GM10248 (cell line): ENCODE measurements around the gene SLC8A3.

Experiments used
- CTCF ChIA-PET: fragments of 300-600 bp; sonication (Branson Sonifier 250); formaldehyde crosslinking; extraction: SDS; loops from one replicate; lab custom pipeline; 2021; ENCODE audit warnings: antibody characterized with exemption; lab: Yijun Ruan, JAX
- POLR2A ChIA-PET: fragments of 350-650 bp; sonication (Branson Sonifier 250); formaldehyde crosslinking; extraction: SDS; loops from one replicate; lab custom pipeline; 2020; ENCODE audit warnings: antibody characterized with exemption; lab: Yijun Ruan, JAX
- DNase-seq: peaks from one replicate; pipeline ENCODE4 v3.0.0; 2012; ENCODE audit errors: extremely low spot score
- TF ChIP-seq, protein P1 (sequence below): IDR thresholded peaks from 2 replicates; pipeline ENCODE4 v1.5.1; 2012; ENCODE audit warnings: mild to moderate bottlenecking, low read depth; ENCODE audit errors: extremely low read depth, missing control alignments, control extremely low read depth

SLC8A3 gene

DNA sequence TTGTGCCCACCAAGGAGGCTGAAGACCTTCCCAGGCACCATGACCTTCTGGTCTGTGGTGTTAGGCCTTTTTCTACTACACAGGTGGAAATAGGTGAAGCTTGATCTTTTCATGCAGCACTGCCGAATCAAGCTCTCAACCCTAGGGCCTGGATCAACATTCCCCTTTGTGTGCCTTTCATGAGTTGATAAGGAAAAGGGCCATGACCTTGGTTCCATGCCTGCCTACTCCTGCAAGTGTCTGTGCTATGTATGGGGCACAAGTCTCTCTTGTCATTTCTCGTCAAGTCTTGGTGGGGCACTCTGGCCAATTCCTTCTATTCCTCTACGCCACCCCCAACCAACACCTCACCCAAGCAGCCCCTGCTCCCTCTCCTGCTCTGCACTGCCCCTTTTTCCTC is 154.5 kb downstream of the SLC8A3 start:
- DNase-seq, result no peak
- ChIA-PET CTCF (interaction anchor here (1.1 to 3.5 kb wide), 2 partner anchors 14 to 216 kb away, joined by 5 to 21 read pairs; no protein-coding TSS in a partner anchor), POLR2A (no interaction called here)
- TF ChIP-seq, protein P1, sequence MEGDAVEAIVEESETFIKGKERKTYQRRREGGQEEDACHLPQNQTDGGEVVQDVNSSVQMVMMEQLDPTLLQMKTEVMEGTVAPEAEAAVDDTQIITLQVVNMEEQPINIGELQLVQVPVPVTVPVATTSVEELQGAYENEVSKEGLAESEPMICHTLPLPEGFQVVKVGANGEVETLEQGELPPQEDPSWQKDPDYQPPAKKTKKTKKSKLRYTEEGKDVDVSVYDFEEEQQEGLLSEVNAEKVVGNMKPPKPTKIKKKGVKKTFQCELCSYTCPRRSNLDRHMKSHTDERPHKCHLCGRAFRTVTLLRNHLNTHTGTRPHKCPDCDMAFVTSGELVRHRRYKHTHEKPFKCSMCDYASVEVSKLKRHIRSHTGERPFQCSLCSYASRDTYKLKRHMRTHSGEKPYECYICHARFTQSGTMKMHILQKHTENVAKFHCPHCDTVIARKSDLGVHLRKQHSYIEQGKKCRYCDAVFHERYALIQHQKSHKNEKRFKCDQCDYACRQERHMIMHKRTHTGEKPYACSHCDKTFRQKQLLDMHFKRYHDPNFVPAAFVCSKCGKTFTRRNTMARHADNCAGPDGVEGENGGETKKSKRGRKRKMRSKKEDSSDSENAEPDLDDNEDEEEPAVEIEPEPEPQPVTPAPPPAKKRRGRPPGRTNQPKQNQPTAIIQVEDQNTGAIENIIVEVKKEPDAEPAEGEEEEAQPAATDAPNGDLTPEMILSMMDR, result no peak

DNA sequence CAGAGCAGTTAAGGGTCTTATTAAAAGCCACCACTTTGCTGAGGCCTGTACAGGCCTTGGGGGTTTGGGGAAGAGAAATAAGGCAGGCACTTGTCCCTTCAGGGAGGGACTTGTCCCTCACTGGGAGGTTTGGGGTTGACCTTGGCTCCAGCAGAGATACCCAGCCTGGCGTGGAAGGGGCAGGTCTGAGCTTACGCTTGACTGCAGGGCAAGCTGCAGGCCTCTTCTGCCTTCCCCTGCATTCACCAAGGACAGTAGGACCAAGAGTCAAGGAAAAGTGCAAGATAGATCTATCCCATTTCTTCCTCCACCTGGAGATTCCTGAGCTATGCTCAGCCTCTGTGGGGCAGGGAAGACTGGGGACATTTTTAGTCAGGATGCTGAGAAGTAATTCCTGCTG is 155.2 kb downstream of the SLC8A3 start:
- TF ChIP-seq, protein P1, result no peak
- CTCF ChIA-PET, result interaction anchor here (1.1 to 3.5 kb wide), 2 partner anchors 14 to 216 kb away, joined by 5 to 21 read pairs; no protein-coding TSS in a partner anchor
- POLR2A ChIA-PET, result no interaction called here
- DNase-seq, result no peak

DNA sequence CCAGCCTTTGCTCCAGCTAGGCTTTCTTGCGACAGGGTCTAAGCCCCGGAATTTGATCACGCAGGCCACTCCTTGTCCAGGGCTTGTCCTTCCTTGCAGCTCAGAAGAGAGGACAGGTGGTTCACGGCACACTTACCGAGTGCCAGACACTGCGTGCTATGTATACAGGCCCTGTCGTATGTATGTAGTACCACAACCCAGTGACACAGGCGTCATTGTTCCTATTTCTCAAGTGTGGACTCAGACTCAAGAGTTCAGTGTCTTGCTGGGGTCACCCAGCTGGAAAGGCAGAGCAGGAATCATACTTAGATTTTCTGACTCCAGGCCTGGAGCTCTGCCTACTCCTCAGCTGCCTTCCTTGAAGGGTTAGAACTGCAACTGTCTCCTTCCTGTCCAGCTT is 155.6 kb downstream of the SLC8A3 start:
- DNase-seq, result no peak
- POLR2A ChIA-PET, result no interaction called here
- CTCF ChIA-PET, result interaction anchor here (1.1 to 3.5 kb wide), 3 partner anchors 11 to 215 kb away, joined by 5 to 21 read pairs (median 7); no protein-coding TSS in a partner anchor
- TF ChIP-seq, protein P1, result no peak

DNA sequence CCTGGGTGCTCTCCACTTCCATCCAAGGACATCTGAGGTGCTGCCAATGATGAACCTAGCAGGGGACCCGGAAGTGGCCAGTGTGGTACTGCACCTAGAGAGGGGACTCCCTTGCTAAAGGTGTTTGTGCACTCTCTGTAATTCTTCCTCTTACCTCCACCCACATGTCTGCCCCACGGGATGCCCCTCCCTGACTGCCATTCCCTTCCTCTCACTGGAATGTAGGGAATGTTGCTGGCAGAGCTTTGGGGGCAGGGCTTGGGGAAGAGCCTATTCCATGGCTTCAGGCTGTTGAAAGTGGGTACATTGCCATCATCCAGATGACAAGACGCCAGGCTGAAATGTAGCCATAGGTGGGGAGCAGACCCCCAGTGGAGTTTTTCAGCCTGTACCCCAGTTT is 156.3 kb downstream of the SLC8A3 start:
- TF ChIP-seq, protein P1, result no peak
- no peak for DNase-seq
- ChIA-PET POLR2A (no interaction called here), CTCF (interaction anchor here (1.4 to 3.5 kb wide), 3 partner anchors 12 to 215 kb away, joined by 4 to 21 read pairs (median 7); no protein-coding TSS in a partner anchor)

DNA sequence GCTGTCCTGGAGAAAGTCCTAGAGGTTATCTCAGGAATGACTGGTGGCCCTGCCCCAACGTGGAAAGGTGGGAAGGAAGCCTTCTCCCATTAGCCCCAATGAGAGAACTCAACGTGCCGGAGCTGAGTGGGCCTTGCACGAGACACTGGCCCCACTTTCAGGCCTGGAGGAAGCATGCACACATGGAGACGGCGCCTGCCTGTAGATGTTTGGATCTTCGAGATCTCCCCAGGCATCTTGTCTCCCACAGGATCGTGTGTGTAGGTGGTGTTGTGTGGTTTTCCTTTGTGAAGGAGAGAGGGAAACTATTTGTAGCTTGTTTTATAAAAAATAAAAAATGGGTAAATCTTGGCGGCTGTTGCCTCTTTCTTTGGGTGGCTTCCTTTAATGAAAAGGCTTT is 156.7 kb downstream of the SLC8A3 start:
- DNase-seq, result no peak
- CTCF ChIA-PET, result interaction anchor here (1.3 to 3.5 kb wide), 4 partner anchors 12 to 214 kb away, joined by 3 to 21 read pairs (median 6); no protein-coding TSS in a partner anchor
- TF ChIP-seq, protein P1, result no peak
- POLR2A ChIA-PET, result no interaction called here

DNA sequence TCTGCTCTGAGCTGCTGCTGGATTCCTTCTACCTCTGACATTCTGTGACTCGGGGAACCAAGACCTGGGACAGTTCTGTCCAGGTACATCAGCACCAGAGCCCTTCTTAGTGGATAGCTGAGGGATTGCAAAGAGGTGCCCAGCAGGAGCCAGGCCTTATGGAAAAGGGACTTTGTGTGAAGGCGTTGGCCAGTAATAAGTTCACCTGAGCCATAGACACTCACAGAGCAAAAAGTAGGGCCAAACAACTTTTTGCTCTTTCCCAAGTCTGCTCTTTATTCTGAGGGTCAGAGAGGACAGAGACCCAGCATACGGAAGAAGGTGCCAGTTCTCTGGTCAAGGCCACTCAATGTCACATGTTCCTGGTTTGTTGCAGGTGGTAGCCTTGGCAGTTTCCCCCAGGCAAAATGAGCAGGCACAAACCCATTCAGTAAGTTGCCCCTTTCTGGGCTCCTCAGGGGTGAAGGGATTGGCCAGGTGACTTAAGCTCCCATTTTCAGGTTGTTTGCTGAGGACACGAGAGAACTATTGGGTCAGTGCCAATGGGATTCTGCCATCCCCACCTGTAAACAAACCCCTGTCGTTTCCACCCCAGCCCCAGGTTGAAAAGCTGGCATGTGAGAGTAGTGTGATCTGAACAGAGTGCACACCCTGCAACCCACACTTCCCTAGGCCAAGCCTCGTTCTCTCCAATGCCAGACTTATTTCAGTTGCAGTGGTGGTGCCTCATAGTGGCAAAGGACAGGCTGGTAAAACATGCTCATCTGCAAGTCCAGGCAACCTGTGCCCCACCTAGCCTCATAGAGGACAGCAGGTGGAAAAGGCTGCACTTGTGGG is 159.2 kb downstream of the SLC8A3 start:
- TF ChIP-seq, protein P1, result no peak
- CTCF ChIA-PET, result interaction anchor here (1.2 to 5.3 kb wide), 14 partner anchors 14 to 221 kb away, joined by 3 to 136 read pairs (median 10); partner anchors contain the start of gene SMOC1
- DNase-seq, result no peak
- POLR2A ChIA-PET, result interaction anchor here (0.7 kb wide), 1 partner anchor 263 kb away, joined by 4 read pairs; the partner anchor contains the start of gene SRSF5
